KMS-11 (cell line): ENCODE measurements around the gene FKBP5.

ENCODE experiments used
- H2AFZ ChIP-seq: fragments of 200-600 bp; sonication (generic); 2 replicates; pipeline ENCODE4 v1.6.1; 2016; ENCODE audit warnings: antibody characterized with exemption, mixed run types, low read depth
- H3K27ac ChIP-seq: fragments of 200-600 bp; sonication (generic); 2 replicates; pipeline ENCODE4 v1.6.1; 2016; ENCODE audit warnings: mild to moderate bottlenecking, mixed run types
- H3K27me3 ChIP-seq: fragments of 200-600 bp; sonication (generic); 2 replicates; pipeline ENCODE4 v1.6.1; 2017; ENCODE audit warnings: mild to moderate bottlenecking, low read depth, mixed run types, moderate library complexity; ENCODE audit not compliant: insufficient read depth
- H3K36me3 ChIP-seq: fragments of 200-600 bp; sonication (generic); 2 replicates; pipeline ENCODE4 v1.6.1; 2017; ENCODE audit warnings: mild to moderate bottlenecking, mixed run types; ENCODE audit not compliant: insufficient read depth
- H3K4me1 ChIP-seq: fragments of 200-600 bp; sonication (generic); 2 replicates; pipeline ENCODE4 v1.6.1; 2016; ENCODE audit warnings: mild to moderate bottlenecking, low read depth, mixed run types; ENCODE audit not compliant: poor library complexity, severe bottlenecking
- H3K4me2 ChIP-seq: fragments of 200-600 bp; sonication (generic); 2 replicates; pipeline ENCODE4 v1.7.0; 2016; ENCODE audit warnings: mild to moderate bottlenecking, mixed run types
- H3K4me3 ChIP-seq: fragments of 200-600 bp; sonication (generic); IDR thresholded peaks from 2 replicates; pipeline ENCODE4 v1.6.1; 2017; ENCODE audit warnings: low read depth, low read length, mixed read lengths; ENCODE audit not compliant: insufficient read depth
- H3K79me2 ChIP-seq: fragments of 200-600 bp; sonication (generic); 2 replicates; pipeline ENCODE4 v1.6.1; 2016; ENCODE audit warnings: low read depth, mixed run types; ENCODE audit not compliant: insufficient read depth
- H3K9ac ChIP-seq: fragments of 200-600 bp; sonication (generic); 2 replicates; pipeline ENCODE4 v1.6.1; 2016; ENCODE audit warnings: mild to moderate bottlenecking, mixed run types
- H4K20me1 ChIP-seq: fragments of 200-600 bp; sonication (generic); 2 replicates; pipeline ENCODE4 v1.6.1; 2016; ENCODE audit warnings: mild to moderate bottlenecking, mixed run types; ENCODE audit not compliant: insufficient read depth
- TF ChIP-seq, protein P1 (sequence below): fragments of 200-600 bp; sonication (generic); conservative IDR thresholded peaks from 2 replicates; pipeline ENCODE4 v1.6.1; 2017; ENCODE audit warnings: low read depth, mild to moderate bottlenecking, antibody characterized with exemption, low read length, moderate library complexity, mixed read lengths

Gene FKBP5

GRCh38 chr6:35678814-35679213, 9.9 kb downstream of the FKBP5 start:
- H3K36me3 ChIP-seq: no peaks in the 10 kb centered on the region
- TF ChIP-seq, protein P1, sequence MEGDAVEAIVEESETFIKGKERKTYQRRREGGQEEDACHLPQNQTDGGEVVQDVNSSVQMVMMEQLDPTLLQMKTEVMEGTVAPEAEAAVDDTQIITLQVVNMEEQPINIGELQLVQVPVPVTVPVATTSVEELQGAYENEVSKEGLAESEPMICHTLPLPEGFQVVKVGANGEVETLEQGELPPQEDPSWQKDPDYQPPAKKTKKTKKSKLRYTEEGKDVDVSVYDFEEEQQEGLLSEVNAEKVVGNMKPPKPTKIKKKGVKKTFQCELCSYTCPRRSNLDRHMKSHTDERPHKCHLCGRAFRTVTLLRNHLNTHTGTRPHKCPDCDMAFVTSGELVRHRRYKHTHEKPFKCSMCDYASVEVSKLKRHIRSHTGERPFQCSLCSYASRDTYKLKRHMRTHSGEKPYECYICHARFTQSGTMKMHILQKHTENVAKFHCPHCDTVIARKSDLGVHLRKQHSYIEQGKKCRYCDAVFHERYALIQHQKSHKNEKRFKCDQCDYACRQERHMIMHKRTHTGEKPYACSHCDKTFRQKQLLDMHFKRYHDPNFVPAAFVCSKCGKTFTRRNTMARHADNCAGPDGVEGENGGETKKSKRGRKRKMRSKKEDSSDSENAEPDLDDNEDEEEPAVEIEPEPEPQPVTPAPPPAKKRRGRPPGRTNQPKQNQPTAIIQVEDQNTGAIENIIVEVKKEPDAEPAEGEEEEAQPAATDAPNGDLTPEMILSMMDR: no peak
- H4K20me1 ChIP-seq: peaks cover 33% of the 10 kb centered on the region
- no peak overlapping the region for H3K4me3 ChIP-seq
- no peak overlapping the region for H3K27ac ChIP-seq
- H3K27me3 ChIP-seq: no peaks in the 10 kb centered on the region
- no peak overlapping the region for H3K9ac ChIP-seq
- no peak overlapping the region for H2AFZ ChIP-seq
- H3K4me2 ChIP-seq: no peak overlapping the region
- peaks cover 97% of the 10 kb centered on the region for H3K79me2 ChIP-seq
- peaks cover 40% of the 10 kb centered on the region for H3K4me1 ChIP-seq

DNA sequence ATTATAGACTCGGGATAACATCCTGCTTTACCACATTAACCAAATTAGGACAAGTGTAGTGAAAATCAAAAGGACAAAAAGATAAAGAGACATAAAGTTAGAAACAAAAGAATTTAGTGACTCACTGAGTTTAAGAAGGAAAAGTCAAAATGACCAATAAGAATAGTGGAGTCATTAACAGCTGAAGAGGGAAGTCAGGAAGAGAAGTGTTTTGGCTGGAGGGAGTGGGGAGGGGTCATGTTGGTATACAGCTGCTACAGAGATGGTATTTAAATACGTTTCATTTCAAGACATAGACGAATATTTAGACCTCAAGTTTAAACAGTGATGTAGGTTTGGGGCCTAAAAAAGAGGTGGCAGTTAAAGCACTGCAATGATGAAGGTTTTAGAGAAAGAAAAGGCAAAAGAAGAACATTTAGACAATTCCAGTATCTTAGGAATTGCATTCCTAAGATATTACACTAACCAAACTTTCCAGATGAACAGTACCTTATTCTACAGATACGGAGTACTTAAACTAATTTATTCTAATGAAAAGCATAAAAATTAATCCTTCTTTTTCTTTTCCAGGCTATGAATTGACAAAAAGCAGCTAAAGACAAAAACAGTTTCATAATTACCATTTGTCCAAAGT, 10.6 kb downstream of the FKBP5 start:
- H4K20me1 ChIP-seq: peaks cover 33% of the 10 kb centered on the region
- no peak overlapping the region for H3K9ac ChIP-seq
- H3K27me3 ChIP-seq: no peaks in the 10 kb centered on the region
- H2AFZ ChIP-seq: no peak overlapping the region
- no peaks in the 10 kb centered on the region for H3K36me3 ChIP-seq
- TF ChIP-seq, protein P1: no peak
- peaks cover 97% of the 10 kb centered on the region for H3K79me2 ChIP-seq
- no peak overlapping the region for H3K4me3 ChIP-seq
- H3K27ac ChIP-seq: no peak overlapping the region
- no peak overlapping the region for H3K4me2 ChIP-seq
- peaks cover 43% of the 10 kb centered on the region for H3K4me1 ChIP-seq

DNA sequence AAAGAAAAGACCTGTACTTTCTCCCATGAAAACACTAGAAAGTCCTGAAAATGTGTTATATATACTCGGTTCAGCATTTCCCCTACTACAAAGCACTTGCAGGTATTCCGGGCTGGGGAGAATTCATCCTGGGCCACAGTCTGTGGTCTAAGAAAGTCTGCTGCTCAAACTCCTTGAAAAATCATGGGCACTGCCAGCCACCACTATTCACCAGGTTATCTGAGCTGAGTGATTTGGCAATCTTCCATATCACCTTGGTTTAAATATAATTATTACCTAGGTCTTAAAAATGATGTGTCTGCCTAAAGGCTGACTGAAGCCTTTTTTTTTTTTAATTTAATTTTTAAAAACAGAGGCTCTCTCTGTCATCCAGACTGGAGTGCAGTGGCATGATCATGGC, 11.3 kb downstream of the FKBP5 start:
- no peak overlapping the region for H2AFZ ChIP-seq
- TF ChIP-seq, protein P1: no peak
- H4K20me1 ChIP-seq: peaks cover 33% of the 10 kb centered on the region
- H3K27ac ChIP-seq: no peak overlapping the region
- H3K9ac ChIP-seq: no peak overlapping the region
- peaks cover 41% of the 10 kb centered on the region for H3K4me1 ChIP-seq
- no peaks in the 10 kb centered on the region for H3K27me3 ChIP-seq
- no peak overlapping the region for H3K4me3 ChIP-seq
- H3K4me2 ChIP-seq: no peak overlapping the region
- no peaks in the 10 kb centered on the region for H3K36me3 ChIP-seq
- peaks cover 100% of the 10 kb centered on the region for H3K79me2 ChIP-seq

- Histone ChIP-seq H3K27me3 (no peaks in the 10 kb centered on the region), H3K36me3 (no peaks in the 10 kb centered on the region), H3K4me1 (peaks cover 38% of the 10 kb centered on the region), H3K27ac (no peak overlapping the region), H3K4me2 (no peak overlapping the region), H3K79me2 (peaks cover 100% of the 10 kb centered on the region), H3K9ac (no peak overlapping the region), H4K20me1 (peaks cover 23% of the 10 kb centered on the region), H2AFZ (no peak overlapping the region), H3K4me3 (no peak overlapping the region)
- TF ChIP-seq, protein P1: no peak
Observed at GRCh38 chr6:35675871-35676459, 12.8 kb downstream of the FKBP5 start.
